Glomerular visceral epithelial cell (primary cell): ENCODE results near the gene DDX5.
A peak's percentile ranks its signal among the peaks of the same experiment; 100 is the strongest.
"Not testable (repeated sequence)": the region's sequence is repeated elsewhere in the genome, so short reads cannot be mapped to it uniquely, and the experiment has no call there.

Source experiments
- DNase-seq: peaks from one replicate; pipeline ENCODE4 v3.0.0-alpha.2; 2016; ENCODE audit errors: extremely low spot score

Gene DDX5

DNA sequence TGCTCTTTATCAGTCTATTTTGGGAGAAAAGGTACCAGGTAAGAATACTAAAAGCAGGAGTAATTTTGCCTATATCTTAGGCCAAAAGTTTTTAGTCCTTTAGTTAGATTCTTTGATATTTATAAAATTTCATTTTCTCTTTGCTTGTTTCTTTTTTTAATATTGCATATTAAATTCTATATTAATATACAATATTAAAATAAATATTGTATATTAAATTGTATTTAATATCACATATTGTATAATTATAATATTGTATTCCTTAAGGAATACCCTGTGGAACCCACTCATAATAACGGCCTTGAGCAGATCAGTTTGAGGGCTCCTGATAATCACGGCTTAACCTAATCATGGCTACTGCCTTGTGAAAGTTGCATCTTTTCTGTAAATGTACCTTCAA lies 2.6 kb upstream of the DDX5 start:
- no peak for DNase-seq

DNA sequence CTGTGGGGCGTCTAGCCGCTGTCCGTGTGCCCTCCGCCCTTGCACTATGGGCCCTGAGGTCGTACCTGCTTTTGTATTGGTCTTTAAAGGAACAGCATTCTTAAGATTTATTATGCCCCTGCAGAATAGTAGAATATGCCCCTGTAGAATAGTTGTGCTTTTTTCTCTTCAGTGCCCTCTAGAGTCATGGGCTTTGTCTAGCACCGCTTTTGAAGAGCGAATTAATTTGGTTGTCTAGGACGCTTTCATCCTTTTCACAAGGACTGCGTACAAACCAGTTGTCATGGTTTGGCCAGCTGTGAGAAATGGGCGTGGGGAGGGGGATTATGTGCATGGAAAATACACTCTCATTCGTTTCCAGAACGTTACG lies 1.3 kb upstream of the DDX5 start:
- peak; percentile 62 for DNase-seq

DNA sequence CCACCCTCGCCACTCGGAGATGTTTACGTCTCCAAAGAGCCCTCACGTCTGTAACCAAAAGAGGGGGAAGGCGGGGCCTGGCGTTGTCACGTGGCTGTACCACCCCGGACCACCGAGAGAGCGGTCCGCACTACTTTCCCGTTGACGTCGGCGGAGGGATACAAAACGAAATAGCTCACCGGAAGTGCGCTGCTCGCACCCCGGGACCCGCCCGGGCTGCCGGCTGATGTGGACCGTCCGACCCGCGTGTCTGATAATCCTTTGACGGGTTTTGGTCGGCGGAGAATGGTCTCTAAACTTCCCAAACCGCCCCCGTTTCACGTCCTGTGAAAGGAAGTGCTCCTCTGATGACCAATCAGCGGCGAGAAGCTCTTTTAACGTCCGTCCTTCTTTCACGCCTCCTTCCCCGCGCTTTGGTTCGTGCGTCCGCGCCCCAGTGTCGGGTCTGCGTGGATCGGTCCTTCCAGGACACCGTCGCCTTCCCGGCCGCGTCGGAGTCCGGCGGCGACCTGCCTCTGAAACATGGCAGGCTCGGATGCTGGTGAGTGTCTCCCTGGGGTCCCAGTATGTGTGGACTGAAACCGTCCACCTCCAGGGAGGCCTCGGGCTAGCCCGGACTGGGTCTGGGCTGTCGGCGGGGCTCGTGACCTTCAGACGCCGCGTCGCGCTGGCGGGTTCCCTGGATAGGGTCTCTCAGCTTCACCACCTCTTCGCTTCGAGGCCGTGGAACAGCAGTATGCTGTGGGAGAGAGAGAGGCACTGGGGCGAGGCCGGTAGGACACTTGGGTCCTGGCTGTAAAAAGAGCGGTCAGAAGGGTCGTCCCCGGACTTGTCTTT lies 705 bp upstream of the DDX5 start, which contains the start of gene CEP95:
TSS of gene CEP95 (plus strand) at position 402 of the 837 bp plus-strand sequence. CDS start at position 523, 121 bp downstream.
- no peak for DNase-seq

DNA sequence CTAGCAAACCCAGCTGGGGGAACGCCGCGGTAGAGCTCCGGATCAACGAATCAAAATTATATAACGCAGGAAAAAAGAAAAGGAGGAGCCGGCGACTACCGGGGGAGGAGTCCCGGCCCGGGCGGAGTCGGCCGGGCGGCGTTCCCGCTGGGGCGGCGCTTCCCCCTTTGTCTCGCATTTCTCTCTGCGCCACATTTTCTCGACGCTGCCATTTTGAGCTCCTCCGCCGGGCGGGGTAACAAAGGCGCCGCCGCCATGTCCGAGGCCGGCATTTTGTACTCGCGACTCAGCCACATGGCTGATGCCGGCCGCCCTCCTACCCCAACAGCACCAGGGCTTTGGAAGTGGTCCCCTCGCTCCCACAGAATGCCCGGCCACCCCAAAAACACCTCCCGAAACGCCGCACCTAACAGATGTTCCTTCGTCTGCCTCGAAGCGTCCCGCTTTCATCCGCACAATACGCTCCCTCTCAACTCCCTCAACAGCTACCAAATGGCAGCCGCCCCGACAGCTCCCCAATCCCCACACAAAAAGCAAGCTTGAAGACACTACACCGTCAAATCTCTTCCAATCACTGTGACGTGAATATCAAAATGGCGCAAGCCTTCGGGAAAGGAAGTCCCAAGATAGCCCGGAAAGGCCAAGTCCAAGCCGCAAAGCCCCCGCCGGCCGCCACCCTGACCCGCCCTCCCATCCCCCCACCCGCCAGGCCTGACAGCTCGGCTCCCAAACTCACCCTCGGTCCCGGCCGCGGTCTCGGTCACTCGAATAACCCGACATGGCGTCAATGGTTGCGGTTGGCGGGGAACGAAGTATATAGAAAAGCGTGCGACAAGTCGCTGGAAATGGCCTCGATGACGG lies 519 bp downstream of the DDX5 start:
- DNase-seq: peak; percentile 89

DNA sequence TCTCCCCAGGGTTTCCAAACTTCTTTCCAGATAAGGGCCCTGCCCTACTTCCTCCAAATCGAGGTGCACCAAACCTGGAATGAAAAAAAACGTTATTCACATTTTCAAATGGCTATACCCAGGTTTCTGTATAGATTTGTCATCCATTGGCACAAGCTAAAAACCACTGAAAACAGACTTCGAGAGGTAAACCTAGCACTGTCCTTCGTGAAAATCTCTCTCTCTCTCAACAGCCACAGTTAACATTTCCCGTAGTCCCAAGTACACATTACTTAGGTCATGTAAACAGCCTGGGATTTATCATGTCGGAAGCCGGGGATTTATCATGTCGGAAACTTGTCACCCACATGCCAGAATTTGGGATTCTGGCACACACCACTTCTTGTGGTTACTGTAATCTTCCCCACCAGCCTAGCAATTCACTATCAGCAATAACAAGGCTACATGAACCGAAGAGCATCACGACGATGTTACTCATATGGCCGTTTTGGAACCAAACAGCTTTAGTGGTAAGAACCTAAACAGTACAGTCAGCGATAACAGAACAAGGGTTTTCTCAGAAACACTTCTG lies 1.2 kb downstream of the DDX5 start:
- no peak for DNase-seq

DNA sequence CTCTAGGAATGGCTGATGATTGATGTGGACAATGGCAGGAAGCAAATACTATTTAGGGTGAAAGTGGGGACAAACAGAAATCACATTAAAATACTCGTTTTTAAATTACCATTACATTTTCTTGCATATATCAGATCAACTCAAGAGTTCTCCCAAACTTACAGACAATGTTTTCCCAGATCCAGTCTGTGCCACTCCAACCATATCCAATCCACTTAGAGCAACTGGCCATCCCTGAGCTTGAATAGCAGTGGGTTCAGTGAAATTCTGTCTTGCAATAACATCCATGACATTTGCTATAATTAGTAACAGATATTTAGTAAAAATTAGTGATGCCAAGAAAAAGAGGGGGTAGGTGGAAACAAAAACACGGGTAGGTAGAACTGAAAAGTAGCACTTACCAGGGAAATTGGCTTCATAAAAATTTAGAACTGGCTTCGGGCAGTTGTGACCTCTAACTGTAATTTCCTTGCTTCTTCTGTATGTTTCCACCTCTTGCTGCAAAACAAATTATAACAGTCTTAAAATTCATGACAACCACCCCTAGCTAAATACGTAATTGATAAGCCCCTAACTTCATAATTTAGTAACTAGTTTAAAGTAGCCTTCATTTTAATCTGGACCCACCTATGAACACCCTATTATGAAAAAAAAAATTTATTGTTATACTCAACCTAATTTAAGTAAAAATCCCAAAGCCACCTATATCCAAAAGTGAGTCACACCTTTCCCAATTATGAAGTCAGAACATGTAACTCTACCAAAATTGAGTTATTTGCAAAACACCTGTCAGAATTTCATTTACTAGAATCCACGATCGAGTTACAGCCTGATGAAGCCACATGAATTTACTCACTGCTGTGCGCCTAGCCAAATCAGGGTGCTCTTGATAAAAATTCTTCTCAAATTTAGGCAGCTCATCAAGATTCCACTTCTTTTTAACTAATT lies 2.0 kb downstream of the DDX5 start:
- no peak for DNase-seq

DNA sequence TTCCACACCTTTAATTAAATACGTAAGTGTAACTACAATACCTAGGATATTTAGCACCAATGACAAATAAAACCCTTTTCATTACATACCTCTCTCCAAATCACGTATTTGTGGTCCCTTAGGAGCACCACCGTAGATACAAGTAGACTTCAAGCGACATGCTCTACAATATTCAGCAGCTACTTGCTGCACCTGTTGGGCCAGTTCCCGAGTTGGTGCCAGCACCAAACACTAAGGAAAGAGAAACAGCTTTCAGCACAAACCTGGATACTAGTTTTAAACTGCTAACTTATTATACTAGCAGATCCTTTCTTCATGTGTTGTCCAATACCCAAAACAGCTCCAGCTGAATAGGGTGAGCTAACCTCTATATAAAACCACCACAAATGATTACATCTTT lies 2.7 kb downstream of the DDX5 start:
- DNase-seq: no peak

DNA sequence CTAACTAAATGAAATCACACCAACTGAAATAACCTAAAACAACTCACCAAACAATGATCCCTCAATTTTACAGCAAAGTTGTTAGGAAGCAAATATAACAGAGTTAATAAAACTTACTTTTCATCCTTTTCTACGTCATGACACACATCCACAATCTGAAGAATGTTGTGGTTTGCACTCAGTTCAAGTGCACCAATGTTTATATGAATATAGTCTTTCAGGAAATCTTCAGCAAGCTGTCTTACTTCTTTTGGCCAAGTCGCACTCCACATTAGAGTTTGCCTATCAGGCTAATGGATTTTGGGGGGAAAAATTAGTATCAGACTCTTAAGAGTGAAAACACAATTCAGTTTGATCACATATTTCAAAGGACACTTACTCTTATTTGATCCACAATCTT lies 3.3 kb downstream of the DDX5 start:
- no peak for DNase-seq

DNA sequence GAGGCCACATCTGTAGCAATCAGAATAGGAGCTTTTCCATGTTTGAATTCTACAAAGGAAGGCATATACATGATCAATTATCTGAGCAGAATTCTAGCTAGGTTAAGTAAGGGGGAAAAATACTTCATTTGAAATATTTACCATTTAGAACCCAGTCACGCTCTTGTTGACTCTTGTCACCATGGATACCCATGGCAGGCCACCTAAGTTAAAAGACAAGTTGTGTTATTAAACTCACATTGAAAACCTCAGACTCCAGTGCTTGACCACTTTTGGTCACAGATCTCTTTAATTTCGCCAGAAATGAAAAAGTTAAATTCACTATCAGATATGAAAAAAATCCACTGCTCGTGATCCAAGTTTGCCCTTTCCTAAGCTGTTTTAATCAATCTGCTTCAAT lies 4.1 kb downstream of the DDX5 start:
- no peak for DNase-seq

DNA sequence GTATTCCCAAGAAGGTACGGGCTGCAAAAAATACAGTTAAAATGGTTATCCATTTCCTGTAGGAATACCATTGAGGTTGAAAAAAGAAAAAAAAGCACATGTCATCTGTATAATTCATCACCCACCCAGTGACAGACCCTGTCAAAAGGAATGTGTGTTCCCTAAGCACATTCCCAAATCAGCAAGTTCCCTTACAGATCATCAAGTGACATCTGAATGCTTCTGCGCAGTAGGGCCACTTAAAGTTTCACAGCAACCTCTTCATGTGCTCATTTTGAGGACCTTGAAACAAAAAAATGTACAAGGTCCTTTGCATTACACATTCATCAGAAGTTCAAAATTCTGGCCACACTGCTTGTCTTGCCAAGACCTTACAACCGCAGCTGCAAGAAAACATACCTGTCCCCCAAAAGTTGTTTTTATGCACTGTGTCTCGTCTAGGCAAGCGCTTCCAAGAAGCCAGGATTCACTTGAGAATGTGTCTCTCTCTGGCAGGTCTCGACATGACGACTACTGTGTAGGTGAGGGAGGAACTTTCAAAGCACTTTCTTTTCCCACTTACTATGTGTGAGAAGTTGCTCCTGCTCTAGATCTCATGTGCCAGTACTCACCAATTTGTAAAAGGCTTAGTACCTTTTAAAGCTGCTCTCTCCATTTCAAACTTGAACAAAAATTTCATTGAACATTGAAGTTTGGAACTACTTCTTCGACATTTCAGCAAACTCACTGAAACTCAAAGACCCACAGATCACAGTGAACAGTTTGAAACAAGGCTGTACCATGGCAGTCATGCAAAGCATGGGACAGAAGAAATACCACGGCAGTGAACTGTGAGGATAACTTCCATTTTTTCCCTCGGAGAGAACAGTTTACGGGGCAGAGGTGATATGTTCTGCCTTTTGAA lies 5.0 kb downstream of the DDX5 start:
- no peak for DNase-seq

DNA sequence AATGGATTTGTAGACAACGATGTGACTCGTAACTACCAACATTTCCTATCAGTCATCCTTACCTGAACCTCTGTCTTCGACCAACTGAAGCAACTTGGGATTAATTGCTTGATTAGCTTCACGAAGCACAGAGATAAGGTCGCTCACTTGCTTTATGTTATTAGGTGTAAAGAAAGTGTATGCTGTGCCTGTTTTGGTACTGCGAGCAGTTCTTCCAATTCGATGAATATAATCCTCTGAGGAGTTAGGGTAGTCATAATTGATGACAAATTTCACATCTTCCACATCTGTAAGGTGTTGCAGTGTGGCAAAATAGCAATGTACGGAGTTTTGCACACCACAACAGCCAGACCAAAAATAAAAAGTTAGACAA lies 5.6 kb downstream of the DDX5 start:
- no peak for DNase-seq

DNA sequence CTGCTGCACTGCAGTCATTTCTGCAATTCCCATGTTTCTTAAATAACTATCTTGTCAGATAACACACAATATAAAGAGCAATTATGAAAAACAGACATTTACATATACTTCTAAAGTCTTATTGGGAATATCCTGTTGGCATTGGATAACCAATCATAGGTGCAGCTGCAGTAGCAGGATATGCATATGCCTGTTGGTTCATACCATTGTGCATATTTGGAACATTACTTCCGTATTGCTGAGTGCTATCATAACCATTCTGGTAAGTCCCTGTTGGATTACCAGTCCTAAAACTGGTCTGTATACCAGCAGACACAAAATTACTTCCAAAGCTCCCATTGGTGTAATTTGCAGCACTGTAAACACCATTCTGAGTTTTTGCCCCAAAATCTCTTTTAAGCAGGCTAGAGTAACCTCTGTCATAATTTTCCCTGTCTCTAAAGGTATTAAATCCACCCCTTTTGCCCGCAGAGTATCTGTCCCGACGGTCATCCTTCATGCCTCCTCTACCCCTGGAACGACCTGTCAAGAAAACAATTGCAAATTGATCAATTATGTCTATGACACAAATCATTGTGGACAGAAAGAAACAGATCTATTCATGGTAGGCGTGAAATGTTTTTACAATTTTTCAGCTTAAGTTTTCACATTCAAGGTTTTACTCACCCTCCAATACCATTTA lies 6.1 kb downstream of the DDX5 start:
- peak; percentile 19 for DNase-seq

DNA sequence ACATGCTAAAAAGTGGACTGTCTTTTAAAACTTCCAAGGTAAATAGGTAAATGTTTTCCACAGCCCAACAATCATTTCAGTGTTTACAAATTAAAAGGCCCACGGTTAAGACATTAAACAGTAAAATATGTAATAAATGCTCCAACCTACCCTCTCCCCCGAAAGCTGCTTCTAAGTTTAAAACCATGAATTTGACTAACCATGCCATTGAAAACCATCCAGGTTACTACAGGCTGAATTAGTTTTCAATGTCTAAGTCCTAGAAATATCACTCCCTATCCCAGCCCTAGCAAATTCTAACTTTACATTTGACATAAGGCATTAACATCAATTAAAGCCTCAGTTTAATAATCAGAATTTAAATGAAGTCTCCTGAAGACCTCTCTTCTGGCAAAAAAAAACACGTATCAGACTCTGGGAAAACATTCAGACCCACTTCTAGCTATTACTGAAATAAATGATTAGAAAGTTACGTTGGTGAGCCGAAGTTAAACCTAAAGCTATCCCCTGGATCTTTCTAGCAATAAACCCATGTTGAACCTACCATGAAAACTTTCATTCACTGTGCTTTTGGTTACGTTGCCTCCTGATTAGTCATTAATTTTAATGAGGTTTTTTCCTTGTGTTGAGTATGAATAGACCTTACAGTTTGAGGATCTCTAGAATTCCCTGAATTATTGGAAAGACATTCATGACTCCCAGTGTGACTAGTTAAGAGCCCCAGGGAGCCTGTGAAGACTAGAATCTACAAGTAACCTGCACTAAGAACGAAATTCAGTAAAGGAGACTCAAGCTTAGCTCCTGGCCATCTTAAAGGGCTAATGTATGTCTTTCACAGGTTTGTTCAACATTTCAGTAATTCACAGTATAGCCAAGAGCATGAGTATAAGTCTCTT lies 7.5 kb downstream of the DDX5 start:
- DNase-seq: peak; percentile 21

DNA sequence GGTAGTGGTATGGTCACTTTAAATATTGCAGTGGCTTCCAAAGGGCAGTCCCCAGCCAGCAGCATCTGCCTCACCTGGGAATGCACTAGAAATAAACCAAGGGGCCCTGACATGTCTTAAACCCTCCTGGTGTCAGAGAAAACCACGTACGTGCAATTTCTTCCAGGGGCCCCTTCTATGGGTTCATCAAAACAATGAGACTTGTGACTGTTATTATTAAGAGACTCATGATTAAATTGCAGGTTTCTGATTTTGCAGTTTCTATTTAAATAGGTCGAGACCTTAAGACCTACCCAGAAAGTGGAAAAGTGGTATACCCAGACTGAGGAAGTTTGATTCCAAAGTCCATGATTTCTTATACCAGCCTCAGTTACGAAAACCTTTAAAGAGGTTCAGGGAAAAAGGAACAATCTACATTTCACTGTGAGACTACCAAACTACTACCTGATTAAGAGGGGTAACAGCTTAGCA lies 8.5 kb downstream of the DDX5 start:
- no peak for DNase-seq

DNA sequence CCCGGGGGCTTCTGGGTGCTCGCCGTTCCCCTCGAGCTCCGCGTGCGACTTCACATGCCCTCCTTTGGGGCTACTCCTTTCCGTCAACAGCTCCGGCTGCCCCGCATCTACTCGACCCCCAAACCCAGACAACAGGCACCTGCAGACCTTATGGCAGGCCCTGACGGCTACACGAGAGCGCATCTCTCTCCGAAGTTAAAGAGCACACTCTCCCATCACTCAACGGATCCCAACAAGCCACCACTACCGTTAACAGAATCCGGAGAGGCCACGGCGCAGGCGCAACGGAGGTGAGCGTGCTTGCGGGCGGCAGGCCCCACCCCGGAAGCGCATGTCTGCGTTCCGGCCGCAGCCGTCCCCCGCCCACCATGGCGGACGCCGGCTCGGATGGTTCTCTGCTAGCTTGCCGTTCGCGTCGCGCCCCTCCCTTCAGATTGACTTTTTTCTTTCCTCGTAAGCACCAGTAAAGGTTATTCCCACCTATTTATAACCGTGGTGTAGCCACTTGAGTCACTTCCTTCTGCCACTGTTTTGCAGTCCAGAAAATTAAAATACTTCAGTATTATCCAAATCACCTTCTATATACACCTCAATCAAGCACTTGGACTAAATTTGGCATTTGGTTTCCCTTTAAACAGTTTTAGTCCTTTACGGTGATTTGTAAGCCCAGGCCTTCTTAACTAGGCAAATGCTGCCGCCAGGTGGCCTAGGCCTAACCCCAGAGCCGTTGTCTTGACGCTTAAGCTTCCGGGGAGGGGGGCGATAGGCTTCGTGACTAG lies 9.1 kb downstream of the DDX5 start, which contains the start of gene POLG2:
TSS of gene POLG2 (minus strand) at position 269 of the 779 bp plus-strand sequence. CDS start at position 183, 86 bp downstream.
- DNase-seq: peak; percentile 95

DNA sequence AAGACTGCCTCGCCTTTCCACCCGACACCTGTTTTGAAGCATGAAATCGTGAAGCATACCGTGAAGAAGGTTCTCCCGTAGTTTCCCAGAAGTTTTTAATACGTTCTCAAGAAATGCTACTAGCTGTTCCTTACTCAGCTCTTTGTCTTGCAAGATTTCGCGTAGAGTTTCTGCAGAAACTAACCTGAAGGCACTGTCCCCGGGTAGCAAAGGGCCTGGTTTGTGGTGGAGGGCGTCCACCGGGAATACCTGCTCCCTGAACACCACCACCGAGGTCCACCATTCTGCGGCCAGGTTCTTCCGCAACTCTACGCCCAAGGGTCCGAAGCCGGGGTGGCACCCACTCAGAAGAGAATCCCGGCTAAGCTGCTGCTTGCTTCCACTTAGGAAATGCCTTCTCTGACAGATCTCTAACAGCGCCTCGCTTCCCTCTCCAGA lies 9.7 kb downstream of the DDX5 start:
- no peak for DNase-seq

DNA sequence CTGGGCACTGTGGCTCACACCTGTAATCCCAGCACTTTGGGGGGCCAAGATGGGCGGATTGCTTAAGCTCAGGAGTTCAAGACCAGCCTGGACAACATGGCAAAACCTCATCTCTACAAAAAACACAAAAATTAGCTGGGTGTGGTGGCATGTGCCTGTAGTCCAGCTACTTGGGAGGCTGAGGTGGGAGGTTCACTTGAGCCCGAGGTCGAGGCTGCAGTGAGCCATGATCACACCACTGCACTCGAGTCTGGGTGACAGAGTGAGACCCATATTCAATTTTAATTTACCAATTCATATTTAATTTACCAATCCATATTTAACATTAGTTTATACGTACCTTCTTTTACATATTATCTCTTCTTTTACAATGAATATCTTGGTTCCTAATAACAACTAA lies 10.8 kb downstream of the DDX5 start:
- DNase-seq: not testable (repeated sequence)

DNA sequence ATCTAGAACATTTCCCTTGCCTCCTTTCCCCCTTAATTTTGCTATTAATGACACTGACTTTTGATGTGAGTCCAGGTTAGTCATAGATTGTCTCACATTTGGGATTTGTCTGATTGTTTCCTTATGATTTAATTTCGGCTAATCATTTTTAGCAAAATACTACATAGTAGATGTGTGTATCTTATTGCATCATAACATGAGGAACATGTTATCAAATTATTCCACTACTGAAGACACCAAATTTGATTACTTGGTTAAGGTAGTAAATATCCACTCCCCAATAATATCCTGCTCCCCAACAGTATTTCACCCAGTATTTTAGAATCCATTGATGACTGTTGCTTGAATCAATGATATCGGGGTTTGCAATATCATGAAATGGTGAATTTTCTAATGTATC lies 12.0 kb downstream of the DDX5 start:
- DNase-seq: no peak
